GM08714 (cell line): ENCODE results near the gene KCNQ2.

Experiments
- H3K4me3 ChIP-seq: fragments of 200-500 bp; sonication (Bioruptor generic); 2 replicates; pipeline ENCODE4 v1.5.1; 2014; ENCODE audit warnings: mild to moderate bottlenecking, low read length, inconsistent platforms
- ZNF274 ChIP-seq: IDR thresholded peaks from 2 replicates; pipeline ENCODE4 v1.6.1; 2012; ENCODE audit warnings: mild to moderate bottlenecking, low read depth, low read length

The KCNQ2 gene

DNA sequence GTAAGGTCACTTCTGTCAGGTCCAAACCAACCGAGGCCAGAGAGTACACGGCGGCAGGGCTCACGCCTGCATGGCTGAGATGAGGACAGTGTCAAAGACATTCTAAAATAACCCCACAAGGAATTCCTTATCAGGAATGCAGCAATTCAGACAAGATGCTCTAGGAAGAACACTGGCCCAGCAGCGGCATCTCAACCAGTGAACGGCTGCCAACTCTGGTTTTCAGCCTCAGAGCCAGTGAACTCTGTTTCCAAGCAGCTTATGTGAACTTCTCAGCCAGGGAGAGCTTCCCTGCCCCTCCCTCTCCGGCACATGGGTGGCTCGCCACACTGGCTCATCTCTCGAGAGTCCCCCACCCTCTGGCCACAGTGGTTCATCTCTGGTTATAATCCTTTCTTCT is 36.9 kb downstream of the KCNQ2 start:
- H3K4me3 ChIP-seq: no peak overlapping the region
- no peak for TF ChIP-seq ZNF274

GRCh38 chr20:63434599-63435378 is 37.7 kb downstream of the KCNQ2 start:
- no peak overlapping the region for H3K4me3 ChIP-seq
- no peak for TF ChIP-seq ZNF274

- no peak for TF ChIP-seq ZNF274
- no peak overlapping the region for H3K4me3 ChIP-seq
These were observed 38.5 kb downstream of the KCNQ2 start for GRCh38 chr20:63433756-63434531.

GRCh38 chr20:63433351-63433750 is 39.1 kb downstream of the KCNQ2 start:
- TF ChIP-seq ZNF274: no peak
- no peak overlapping the region for H3K4me3 ChIP-seq

GRCh38 chr20:63432577-63433325 is 39.7 kb downstream of the KCNQ2 start:
- H3K4me3 ChIP-seq: no peak overlapping the region
- TF ChIP-seq ZNF274: no peak

GRCh38 chr20:63431944-63432343 is 40.5 kb downstream of the KCNQ2 start:
- TF ChIP-seq ZNF274: no peak
- no peak overlapping the region for H3K4me3 ChIP-seq

GRCh38 chr20:63430891-63431290 is 41.6 kb downstream of the KCNQ2 start:
- no peak overlapping the region for H3K4me3 ChIP-seq
- TF ChIP-seq ZNF274: no peak

DNA sequence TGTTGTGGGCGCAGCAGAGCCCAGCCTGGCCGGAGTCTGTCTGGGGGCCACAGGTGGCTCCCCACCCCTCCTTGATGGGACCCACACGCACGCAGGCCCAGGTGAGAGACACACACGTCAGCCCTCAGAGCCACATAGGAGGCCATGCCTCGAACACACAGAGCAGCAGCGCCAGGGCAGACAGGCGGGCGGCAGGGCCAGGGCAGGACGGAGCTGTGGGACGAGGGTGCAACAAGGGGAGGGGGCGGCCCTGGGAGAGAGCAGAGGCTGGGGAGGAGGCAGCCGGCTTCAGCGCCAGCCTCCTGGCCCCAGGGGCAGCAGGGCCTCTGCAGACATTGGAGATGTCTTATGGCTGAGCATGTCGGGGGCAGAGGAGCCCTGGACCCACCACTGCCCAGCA is 42.5 kb downstream of the KCNQ2 start:
- TF ChIP-seq ZNF274: no peak
- no peak overlapping the region for H3K4me3 ChIP-seq

- no peak overlapping the region for H3K4me3 ChIP-seq
- TF ChIP-seq ZNF274: no peak
These were observed 43.4 kb downstream of the KCNQ2 start for GRCh38 chr20:63428906-63429575.

- no peak overlapping the region for H3K4me3 ChIP-seq
- TF ChIP-seq ZNF274: no peak
These were observed 44.6 kb downstream of the KCNQ2 start for GRCh38 chr20:63427724-63428330.

DNA sequence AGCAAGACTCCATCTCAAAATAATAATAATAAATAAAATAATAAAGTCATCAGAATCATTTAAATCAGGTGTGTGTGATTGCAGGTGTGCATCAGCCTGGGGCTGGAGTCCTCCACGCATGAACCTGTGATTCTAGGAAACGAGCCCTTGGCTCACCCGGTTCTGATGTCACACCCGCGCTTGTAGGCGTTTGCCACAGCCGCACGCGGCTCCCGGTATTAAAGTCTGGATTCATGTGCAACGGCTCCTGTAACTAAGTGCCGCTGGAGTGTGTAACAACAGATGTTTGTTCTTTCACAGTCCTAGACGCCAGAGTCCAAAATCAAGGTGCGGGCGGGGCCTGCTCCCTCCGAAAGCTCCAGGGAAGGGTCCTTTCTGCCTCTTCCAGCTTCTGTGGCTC is 45.2 kb downstream of the KCNQ2 start:
- TF ChIP-seq ZNF274: no peak

DNA sequence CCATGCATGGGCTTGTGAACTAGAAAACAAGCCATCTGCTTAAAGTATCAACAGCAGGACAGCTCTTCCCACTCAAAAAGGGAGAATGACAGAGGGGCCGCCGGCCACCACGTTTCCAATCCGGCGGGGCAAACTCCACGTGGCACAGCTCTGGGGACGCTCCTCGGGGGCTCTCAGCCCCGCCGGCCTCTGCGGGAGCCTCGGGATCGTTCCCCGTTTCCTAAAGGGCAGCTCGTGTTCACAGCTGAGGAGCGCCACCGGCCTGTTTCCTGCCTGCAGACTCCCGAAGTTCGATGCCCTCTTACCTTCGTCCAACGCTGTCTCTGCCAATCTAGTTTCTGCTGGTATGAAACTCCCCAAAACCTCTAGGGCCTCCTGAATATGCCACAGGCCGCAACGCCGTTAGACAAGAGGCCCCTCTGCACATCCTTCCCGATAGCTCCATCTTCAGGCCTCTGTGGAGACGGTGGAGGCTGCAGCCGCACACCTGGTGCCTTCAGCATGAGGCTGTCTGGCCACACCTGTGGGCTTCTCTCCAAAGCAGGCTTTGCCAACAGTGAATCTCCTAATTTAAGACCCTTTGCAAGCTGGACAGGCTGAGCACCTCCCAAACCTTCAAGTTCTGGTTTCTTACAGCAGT is 46.5 kb downstream of the KCNQ2 start:
- no peak overlapping the region for H3K4me3 ChIP-seq
- TF ChIP-seq ZNF274: no peak

More for the DNA sequence above, 45.2 kb downstream of the KCNQ2 start:
- H3K4me3 ChIP-seq: no peak overlapping the region

- no peak for TF ChIP-seq ZNF274
- no peak overlapping the region for H3K4me3 ChIP-seq
These were observed 47.8 kb downstream of the KCNQ2 start for GRCh38 chr20:63424613-63425012.

DNA sequence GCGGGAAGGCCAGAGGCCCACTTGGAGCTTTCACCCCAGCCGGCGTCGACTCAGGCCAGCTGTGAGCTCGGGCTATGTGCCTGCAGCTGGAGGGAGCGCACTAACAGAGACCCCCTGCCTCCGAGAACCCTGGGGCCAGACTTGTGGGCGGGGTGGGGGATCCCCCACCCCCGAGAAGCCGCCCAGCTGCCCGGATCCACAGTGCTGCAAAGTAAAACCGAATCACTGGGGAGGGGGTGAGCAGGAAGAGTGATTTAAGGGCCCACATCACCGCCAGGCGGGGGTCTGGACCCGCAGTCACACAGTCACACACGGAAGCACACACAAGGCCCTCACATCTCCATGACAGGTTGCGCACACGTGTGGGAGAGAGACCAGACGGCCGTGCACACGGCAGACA is 48.7 kb downstream of the KCNQ2 start:
- no peak for TF ChIP-seq ZNF274

More for the DNA sequence above, 48.7 kb downstream of the KCNQ2 start:
- H3K4me3 ChIP-seq: no peak overlapping the region
